GM12865 (cell line): ENCODE measurements around the gene C9orf78.

ENCODE experiments used
- DNase-seq: peaks from one replicate; pipeline ENCODE4 v3.0.0; 2010; ENCODE audit warnings: low read depth
- H3K4me3 ChIP-seq: 2 replicates; pipeline ENCODE4 v1.5.1; 2011; ENCODE audit warnings: mild to moderate bottlenecking, low read depth, low read length, control low read depth
- CTCF ChIP-seq: IDR thresholded peaks from 2 replicates; pipeline ENCODE4 v1.5.1; 2011; ENCODE audit warnings: low read length, control low read depth, low read depth, inconsistent platforms; ENCODE audit not compliant: insufficient read depth; ENCODE audit errors: missing control alignments

C9orf78 gene

DNA sequence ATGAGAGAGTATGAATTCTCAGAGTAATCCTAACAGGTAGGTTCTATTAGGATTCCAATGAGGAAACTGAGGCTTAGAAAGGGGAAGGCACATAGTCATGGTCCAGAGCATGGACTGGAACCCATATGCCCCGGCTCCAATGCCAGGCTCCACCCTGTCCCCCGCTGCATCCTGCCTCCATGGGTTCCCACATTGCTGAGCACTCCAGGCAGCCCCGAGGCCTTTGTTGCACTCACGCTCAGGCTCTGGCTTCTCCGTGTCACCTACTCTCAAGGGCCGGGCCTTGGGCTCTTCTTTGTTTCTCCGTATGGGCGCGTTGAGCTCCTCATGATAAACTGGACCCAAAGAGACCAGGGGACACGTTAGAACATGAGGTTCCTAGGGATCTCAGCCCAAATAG is 6.1 kb downstream of the C9orf78 start:
- no peak for DNase-seq
- H3K4me3 ChIP-seq = no peak overlapping the region
- TF ChIP-seq CTCF = no peak

DNA sequence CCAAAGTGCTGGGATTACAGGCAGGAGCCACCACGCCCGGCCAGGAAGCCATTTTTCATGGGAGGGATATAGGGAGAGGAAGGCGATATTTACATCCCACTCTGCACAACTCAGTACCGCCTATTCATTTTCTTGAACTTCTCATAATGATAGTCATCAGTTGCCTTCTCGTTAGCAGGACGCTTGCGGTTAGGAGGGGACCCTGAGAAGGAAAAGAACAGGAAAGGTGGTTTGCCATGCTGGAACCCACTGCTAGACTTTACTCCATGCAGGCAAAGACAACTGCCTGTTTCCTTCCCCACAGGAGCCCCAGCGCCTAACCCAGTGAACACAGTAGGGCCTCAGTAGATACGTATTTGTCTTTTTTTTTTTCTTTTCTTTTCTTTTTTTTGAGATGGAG is 7.0 kb downstream of the C9orf78 start:
- no peak for DNase-seq
- no peak for TF ChIP-seq CTCF

DNA sequence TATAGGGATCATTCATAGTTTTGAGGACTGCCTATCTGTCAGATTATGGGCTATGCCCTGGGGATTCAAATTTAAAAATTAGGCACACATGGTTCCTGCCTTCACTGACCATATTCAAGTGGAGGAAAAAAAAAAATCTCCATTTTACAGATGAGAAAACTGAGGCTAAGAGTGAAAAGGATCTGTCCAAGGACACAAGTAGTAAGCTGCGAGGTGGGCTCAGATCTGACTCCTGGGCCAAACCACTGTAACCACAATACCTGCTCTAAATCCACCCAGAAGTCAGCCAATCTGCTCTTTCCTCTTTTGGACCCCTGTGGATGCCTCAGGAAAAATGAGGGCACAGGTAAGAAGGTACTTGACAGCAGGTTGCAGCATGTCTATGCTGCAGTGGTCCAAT is 8.3 kb downstream of the C9orf78 start:
- no peak for TF ChIP-seq CTCF
- H3K4me3 ChIP-seq = no peak overlapping the region
- no peak for DNase-seq

More for the DNA sequence above, 7.0 kb downstream of the C9orf78 start:
- no peak overlapping the region for H3K4me3 ChIP-seq

DNA sequence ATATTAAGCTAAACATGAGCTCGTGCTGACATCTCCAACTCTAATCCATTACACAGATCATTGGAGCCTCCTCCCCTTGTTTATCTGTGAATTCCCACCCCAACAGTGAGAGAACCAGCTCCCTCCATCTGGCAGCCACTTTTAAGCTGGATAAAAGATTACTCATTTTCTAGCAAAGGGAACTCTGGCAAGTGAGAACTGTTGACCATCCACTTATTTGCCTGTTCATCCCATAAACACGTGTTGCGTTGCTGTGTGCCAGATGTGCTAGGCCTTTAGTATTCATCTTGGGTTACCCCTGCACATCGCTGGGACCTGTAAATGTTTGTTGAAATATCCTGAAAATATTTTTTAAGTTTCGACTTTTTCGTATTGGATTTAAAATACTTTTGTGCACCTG is 8.7 kb downstream of the C9orf78 start:
- no peak overlapping the region for H3K4me3 ChIP-seq
- TF ChIP-seq CTCF = no peak
- no peak for DNase-seq

- TF ChIP-seq CTCF = no peak
- peak within 1 kb of the TSS; percentile 75 for H3K4me3 ChIP-seq
- peak; percentile 96 for DNase-seq
Observed at GRCh38 chr9:129823935-129824601, 11.0 kb downstream of the C9orf78 start, which contains the start of gene TOR1A. TOR1A (minus strand) TSS chr9:129824136; CDS start chr9:129824085, 51 bp downstream.

DNA sequence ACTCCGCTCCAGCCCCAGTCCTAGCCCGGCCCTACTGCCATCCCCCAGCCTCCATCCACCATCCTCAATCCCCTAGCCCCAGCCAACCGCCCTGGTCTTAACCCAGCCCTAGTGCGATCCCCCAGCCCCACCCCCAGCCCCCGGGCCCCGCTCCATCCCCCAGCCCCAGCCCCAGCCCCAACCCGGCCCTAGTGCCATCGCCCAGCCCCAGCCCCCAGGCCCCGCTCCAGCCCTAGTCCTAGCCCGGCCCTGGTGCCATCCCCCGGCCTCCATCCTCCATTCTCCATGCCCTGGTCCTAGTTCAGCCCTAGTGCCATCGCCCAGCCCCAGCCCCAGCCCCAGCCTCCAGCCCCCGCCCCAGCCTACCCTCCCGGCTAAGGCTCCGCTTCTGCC is 11.5 kb downstream of the C9orf78 start:
- no peak for DNase-seq
- H3K4me3 ChIP-seq = peak overlapping the region; percentile 75
- no peak for TF ChIP-seq CTCF
